Measurements from ENCODE around the gene FCHSD2. TPM values are rescaled to one million over a fixed set of nuclear protein-coding genes. Genes with fewer than 3 reads are reported as not detected.

FCHSD2 gene
- total RNA-seq, 1 donor from 2014 or later: 10.0 TPM

- FAIRE-seq (no peak), DNase-seq (ENCODE audit: low read depth) (peak; percentile 26)
- TF ChIP-seq CTCF (IDR thresholded peaks at IDR 0.05; ENCODE audit: insufficient read depth, low read length, severe bottlenecking): no peak
- H3K4me3 ChIP-seq (ENCODE audit: low read depth, low read length): no peak overlapping the region
- no peaks in the 10 kb centered on the region for H3K27me3 ChIP-seq (ENCODE audit: control insufficient read depth, insufficient read depth, low read length)
- no peaks in the 10 kb centered on the region for H3K36me3 ChIP-seq (ENCODE audit: control insufficient read depth, insufficient read depth, low read length)
Observed at GRCh38 chr11:73017024-73017751, 124.9 kb downstream of the FCHSD2 start.

- DNase-seq (ENCODE audit: low read depth): no peak
- no peak for TF ChIP-seq CTCF (IDR thresholded peaks at IDR 0.05; ENCODE audit: insufficient read depth, low read length, severe bottlenecking)
- Histone ChIP-seq H3K36me3 (ENCODE audit: control insufficient read depth, insufficient read depth, low read length) (peaks cover 2% of the 10 kb centered on the region), H3K4me3 (ENCODE audit: low read depth, low read length) (no peak overlapping the region), H3K27me3 (ENCODE audit: control insufficient read depth, insufficient read depth, low read length) (no peaks in the 10 kb centered on the region)
- no peak for FAIRE-seq
Observed at GRCh38 chr11:73013021-73013420, 129.1 kb downstream of the FCHSD2 start.

- no peak for FAIRE-seq
- DNase-seq (ENCODE audit: low read depth): peak; percentile 39
- no peak for TF ChIP-seq CTCF (IDR thresholded peaks at IDR 0.05; ENCODE audit: insufficient read depth, low read length, severe bottlenecking)
- Histone ChIP-seq H3K27me3 (ENCODE audit: control insufficient read depth, insufficient read depth, low read length) (no peaks in the 10 kb centered on the region), H3K4me3 (ENCODE audit: low read depth, low read length) (no peak overlapping the region), H3K36me3 (ENCODE audit: control insufficient read depth, insufficient read depth, low read length) (peaks cover 2% of the 10 kb centered on the region)
Observed at GRCh38 chr11:73012121-73012863, 129.8 kb downstream of the FCHSD2 start.

GRCh38 chr11:73011126-73011817 is 130.8 kb downstream of the FCHSD2 start:
- peaks cover 2% of the 10 kb centered on the region for H3K36me3 ChIP-seq (ENCODE audit: control insufficient read depth, insufficient read depth, low read length)
- no peak overlapping the region for H3K4me3 ChIP-seq (ENCODE audit: low read depth, low read length)
- no peak for DNase-seq (ENCODE audit: low read depth)
- TF ChIP-seq CTCF (IDR thresholded peaks at IDR 0.05; ENCODE audit: insufficient read depth, low read length, severe bottlenecking): no peak
- H3K27me3 ChIP-seq (ENCODE audit: control insufficient read depth, insufficient read depth, low read length): no peaks in the 10 kb centered on the region
- peak; percentile 64 for FAIRE-seq

GRCh38 chr11:73009972-73010371 is 132.1 kb downstream of the FCHSD2 start:
- Histone ChIP-seq H3K36me3 (ENCODE audit: control insufficient read depth, insufficient read depth, low read length) (peaks cover 2% of the 10 kb centered on the region), H3K4me3 (ENCODE audit: low read depth, low read length) (no peak overlapping the region), H3K27me3 (ENCODE audit: control insufficient read depth, insufficient read depth, low read length) (no peaks in the 10 kb centered on the region)
- FAIRE-seq: no peak
- no peak for DNase-seq (ENCODE audit: low read depth)
- no peak for TF ChIP-seq CTCF (IDR thresholded peaks at IDR 0.05; ENCODE audit: insufficient read depth, low read length, severe bottlenecking)

Data from bronchial epithelial cell (primary cell).